KBM-7 (cell line): ENCODE measurements around the gene PCBD2.
"Not testable (repeated sequence)": the region's sequence is repeated elsewhere in the genome, so short reads cannot be mapped to it uniquely, and the experiment has no call there.

Source experiments
- DNase-seq: peaks from one replicate; pipeline ENCODE4 v3.0.0-alpha.2; 2015
- in situ Hi-C: fragments of 300-500 bp; cut with MboI; formaldehyde crosslinking; loops from 2 replicates; pipeline ENCODE4 v1.14.3; 2020; ENCODE audit warnings: low sequenced_read_pairs, low pct_unique_long_range_greater_than_20kb, mixed read lengths

The PCBD2 gene

DNA sequence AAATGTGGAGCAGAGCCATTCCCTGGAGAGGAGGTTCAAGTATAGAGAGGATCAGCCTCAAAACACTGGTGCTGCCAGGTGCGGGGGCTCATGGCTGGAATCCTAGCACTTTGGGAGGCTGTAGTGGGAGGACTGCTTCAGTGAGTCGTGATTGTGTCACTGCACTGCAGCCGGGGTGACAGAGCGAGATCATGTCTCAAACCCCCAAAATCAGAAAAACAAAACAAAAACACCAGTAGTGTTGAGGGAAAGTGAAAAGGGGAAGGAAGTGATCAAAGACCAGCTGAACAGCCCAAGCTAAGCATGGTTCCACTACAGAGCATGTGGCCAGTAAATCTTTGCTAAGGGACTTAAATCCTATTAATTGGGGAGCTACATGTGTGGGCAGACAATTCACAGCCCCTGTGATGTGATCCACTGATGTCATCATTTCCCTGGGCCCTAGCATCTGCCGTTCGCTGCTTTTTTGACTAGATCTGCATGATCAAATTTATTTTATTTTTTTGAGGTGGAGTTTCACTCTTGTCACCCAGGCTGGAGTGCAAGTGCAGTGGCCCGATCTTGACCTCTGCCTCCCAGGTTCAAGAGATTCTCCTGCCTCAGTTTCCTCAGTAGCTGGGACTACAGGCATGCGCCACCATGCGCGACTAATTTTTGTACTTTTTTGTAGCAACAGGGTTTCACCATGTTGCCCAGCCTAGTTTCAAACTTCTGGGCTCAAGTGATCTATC is 2.7 kb upstream of the PCBD2 start:
- peak; percentile 75 for DNase-seq
- in situ Hi-C loops = no loop called here

DNA sequence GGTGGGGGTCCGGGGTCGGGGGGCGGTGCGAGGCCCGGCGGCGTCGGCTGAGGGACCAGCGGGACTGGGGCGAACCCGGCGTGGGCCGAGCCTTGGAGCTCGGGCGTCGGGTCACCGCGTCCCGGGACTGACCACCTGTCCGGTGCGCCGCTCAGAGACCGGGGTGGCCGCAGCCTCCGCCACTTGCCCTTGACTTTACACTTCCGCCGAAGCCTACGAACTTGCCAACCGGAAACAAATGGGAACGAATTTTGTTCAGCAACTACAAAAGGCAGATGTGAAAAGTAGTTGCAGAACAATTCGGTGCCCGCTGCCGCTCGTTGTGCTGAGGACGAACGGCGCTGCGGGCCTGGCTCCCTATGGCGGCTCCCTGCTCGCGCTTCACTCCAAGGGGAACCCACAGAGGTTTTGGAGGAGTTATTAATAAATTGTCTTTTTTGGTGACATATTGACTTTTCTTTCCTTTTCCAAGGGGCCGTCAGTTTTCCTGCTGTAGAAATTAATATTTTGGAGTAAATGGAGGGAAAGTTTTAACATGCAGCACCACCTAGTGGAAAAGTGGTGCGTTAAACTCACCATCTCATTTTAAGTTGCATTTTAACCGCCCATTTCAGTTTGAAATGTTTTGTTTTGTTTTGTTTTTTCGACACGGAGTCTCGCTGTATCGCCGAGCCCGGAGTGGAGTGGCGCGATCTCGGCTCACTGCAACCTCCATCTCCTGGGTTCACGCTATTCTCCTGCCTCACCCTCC is 490 bp downstream of the PCBD2 start:
- in situ Hi-C loops = no loop called here
- peak; percentile 94 for DNase-seq

DNA sequence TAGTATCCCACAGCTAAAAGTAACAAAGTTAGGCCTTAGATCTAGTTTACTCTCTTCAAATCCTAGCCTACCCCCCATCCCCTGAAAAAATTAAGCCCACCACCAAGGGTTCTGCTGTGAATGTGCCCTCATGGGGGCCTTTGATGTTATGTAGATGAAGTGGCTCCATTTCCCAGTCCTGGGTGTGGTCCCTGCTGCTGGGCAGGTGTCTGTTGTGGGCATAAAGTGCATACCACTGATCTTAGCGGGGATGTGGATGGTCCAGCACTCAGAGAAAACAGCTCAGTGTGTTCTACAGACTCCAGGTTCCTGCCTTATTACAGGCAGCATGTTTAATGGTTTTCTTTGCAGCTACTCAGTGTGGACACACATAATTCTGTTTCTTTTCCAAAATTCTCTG is 1.9 kb downstream of the PCBD2 start:
- no peak for DNase-seq
- in situ Hi-C loops = no loop called here

DNA sequence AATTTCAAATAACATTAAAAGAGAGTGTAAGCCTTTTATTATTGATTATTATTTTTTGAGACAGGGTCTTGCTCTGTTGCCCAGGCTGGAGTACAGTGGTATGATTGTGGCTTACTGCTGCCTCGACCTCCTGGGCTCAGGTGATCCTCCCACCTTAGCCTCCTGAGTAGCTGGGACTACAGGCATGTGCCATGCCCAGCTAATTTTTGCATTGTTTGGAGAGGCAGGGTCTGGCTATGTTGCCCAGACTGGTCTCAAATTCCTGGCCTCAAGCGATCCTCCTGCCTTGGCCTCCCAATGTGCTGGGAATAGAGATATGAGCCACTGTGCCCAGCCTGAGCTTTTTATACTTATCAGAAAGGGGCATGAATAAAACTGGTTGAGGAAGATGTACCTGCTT is 5.8 kb downstream of the PCBD2 start:
- DNase-seq, in situ Hi-C loops: not testable (repeated sequence)

DNA sequence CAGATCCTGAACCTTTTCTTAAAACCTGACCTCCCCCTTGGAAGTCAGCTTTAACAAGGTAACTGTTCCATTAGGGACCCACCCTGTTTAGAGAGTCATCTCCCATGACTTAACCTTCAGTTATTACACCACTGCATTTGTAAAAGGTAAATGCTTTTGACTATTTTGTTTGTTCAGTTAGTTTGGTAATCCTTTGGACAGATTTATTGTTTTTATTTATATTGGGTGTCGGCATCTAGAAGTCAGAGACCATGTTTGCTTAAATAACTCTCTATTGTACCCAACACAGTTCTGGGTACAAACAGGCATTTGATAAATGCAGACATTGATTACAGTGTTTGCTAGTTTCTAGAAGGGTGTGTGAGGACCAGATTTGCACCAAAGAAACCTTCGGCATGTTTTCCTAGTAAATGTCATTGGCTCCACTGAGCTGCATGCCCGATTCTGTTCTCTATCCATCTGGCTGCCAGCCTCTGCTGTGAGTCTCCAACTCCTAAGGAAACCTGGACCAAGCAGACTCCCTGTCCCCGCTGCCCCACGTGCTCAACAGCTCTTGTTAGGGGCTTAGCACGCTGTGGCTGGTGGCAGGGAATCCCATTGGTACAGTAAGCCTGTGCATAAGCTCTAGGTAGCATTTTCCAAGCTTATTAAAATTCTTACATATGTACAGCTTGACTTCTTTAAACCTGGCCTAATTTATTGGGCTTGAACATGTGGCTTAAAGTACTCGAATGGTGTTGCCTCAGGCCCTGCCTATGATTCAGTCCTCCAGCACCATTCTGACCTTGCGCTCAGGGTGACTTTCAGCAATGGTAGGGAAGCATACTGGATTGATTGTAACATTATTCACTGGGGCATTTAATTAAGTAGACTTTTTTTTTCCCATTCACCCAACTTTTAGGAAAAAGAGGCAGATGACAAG is 6.6 kb downstream of the PCBD2 start:
- in situ Hi-C loops = no loop called here
- no peak for DNase-seq

DNA sequence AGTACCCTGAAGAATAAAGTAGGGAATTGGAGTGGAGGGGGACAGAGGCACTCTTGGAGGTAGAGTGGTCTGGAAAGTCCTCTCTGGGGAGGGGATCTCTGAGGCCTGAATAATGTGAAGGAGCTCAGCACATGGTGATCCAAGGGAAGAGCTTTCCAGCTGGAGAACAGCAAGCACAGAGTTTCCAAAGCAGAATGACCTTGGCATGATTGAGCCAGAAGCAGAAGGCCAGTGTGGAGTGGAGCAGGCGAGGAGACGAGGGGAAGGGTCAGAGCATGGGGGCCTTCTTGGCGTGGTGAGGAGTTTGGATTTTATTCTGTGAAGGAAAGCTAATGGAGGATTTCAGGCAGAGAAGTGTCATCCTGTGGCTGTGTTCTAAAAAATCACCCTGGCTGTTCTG is 8.3 kb downstream of the PCBD2 start:
- in situ Hi-C loops = no loop called here
- no peak for DNase-seq

DNA sequence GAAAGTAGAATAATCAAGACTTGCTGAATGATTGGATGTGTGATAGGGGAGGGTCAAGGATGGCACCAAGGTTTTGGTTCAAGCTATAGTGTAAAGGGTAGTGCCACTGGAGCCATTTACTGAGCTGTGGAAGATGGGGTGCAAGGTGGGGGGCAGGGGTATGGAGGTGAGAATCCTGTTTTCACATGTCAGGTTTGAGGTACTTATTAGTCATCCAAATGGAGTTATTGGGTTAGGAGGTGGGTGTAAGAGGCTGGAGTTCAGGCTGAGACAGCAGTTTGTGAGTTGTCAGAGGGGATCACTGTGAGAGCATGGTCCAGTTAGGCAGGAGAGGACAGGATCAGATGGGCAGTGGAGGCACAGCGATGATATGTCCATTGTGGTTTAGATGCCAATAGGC is 8.9 kb downstream of the PCBD2 start:
- in situ Hi-C loops = no loop called here
- no peak for DNase-seq

DNA sequence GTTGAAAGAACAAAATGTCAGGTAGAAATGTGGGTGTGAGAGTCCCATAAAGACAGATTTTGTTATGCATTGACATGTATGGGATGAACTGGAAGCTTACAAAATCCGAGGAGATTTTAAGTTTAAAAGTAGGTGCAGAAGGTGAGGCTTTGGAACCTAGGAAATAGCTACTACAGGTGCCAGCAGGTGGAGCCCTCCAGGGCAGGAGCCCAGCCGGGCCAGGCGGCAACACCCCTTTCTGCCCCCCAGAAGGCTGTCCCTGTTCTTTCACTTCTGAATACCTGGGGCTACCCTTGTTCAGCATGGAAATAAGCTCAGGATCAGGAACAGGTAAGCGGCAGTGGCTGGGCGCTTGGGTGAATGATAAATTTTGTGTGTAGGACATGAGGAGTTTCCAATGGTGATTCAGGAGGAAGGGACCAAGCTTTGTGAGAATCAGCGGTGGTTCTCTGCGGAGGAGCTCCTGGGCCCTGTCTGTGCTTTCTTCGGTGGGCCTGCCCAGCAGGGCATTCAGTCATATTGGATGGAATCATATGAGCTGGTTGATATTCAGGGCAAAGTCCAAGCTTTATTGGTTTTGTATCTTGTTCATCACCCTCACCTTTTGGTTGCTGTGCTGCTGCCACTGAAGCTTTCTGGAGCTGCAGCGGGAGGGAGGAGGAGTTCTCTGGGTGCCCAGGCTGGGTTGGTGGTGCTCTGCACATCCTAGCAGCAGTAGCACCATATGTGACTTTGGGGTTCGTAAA is 12.3 kb downstream of the PCBD2 start:
- in situ Hi-C loops = no loop called here
- DNase-seq = no peak

DNA sequence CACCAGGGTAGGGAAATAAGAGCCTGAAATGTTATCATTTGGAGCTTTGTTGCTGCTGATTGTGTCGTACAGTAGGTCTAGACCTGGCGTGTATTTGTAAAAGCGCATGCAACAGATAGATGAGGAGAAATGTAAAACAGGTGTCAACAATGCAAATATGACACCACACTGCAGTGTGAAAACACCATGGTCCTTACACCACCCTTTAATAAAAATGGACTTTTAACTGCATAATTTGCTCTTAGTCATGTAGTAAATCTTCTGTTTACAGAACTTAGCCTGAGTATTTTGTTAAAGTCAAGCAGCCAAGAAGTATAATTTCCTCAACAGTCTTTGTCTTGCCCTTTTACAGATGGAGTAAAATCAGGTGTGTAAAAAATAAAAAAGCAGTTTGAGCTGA is 13.9 kb downstream of the PCBD2 start:
- in situ Hi-C loops = no loop called here
- no peak for DNase-seq

DNA sequence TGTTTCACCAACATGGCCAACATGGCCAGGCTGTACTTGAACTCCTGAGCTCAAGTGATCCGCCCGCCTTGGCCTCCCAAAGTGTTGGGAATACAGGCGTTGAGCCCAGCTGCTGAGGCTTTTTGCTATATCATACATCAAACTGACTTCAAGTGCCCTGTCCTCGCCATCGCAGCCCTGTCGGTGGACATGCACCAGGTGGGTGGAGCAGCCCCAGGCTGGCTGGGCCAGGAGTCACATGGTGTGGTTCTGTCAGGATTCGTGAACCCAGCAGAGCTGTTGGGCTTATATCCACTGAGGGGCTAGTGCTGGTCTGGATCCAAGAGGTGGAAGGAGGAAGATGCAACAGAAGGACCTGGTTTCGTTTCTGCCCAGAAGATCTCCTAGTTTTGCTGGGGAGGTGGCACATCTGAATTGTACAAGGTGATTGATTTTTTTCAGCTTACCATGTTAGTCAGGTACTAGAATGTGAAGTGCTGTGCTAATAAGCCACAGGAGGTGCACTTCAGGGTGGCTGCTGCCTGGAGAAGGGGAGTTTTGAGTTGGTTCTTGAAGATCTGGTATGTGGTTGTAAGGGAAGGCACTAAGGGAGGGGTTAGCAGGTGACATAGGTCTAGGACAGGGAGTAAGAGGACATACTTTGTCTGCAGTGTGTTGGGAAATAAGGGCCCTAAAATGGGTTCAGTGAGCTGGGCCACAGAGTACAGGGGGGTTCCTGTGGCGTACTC is 16.1 kb downstream of the PCBD2 start:
- in situ Hi-C loops = no loop called here
- DNase-seq = no peak

DNA sequence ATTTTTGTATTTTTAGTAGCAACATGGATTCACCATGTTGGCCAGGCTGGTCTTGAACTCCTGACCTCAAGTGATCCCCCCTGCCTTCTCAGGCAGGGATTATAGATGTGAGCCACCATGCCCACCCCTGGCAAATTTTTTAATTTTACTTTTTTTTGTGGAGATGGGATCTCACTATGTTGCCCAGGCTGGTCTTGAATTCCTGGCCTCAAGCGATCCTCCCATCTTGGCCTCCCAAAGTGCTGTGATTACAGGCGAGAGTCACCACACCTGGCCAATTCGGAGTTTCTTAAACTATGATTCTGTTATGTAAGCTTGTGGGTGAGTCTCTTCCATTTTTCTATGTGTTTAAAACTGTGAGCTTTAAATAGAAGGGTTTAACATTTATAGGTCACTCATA is 27.6 kb downstream of the PCBD2 start:
- in situ Hi-C loops = no loop called here
- DNase-seq = no peak

DNA sequence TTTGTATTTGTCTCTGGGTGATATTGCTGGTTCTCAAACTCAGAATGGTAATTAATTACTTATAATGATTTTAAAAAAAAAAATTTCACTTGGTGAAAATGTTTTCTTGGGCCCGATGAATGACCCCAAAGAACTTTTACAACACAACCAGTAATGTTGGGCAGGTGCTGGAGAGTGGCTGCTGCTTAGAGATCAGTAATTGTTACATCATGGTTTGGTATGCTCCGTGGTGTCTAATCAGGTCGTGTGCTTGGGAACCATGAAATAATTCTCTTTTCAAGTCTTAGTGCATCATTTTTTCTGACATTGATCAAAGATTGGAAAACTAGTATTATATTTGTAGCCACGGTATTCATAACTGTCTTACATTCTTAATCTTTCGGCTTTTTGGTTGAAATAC is 29.3 kb downstream of the PCBD2 start:
- in situ Hi-C loops = no loop called here
- no peak for DNase-seq

DNA sequence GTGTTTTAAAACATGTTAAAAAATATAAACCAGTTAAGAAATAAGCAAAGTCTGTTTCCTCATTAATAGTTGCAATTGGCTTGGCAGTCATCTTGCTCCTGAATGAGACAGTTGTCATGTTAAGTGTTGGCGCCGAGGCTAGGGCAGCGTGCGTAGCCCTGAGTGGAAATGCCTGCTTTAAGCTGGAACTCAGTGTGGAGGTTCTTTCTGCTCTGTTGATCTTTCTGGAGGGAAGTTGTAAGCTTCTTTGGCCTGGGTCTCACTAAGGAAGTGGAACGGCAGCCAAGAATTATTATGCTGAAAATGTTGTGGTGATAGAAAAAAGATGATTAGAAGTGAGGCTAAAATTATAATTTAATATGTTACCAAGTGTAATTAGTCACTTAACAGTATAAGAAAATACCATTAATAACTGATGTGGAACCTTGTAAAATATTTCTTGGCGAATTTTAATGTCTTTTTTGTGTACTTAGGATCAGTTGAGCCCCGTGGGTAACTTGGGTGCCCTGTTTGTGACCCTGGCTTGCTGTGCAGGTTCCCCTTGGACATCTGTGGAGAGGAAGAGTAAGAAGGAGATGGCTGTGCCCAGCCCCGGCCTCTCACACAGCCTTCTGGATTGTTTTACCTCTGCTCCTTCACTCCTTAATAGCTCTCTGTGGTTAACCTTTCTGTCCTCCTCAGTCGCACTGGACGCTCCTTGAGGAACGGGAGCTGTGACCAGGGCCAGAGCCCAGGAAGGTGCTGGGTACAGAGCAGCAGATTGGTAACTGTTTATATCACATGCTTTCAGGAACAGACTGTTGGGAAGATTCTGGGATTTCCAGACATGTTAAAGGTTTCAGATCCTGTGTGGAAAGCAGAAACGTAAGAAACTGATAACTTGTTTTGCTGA is 31.0 kb downstream of the PCBD2 start:
- DNase-seq = peak; percentile 35
- in situ Hi-C loops = no loop called here

DNA sequence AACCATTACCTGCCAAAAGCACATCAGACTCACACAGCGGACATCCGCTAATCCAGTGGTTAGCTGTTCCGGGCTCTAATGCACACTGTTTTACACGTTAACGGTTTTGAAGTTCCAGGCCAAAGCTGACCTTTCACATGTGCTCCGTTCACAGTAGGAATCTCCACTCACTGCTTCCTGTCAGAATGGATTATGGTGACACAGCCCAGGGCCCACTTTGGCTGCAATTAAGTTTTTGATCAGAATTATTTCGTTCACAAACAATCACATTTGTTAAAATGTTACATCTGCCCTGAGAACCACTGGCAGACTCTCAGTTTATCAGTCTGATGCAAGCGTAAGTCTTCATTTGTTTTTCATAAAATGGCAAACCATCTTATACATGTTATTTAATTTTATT is 32.6 kb downstream of the PCBD2 start:
- DNase-seq = no peak
- in situ Hi-C loops = no loop called here

DNA sequence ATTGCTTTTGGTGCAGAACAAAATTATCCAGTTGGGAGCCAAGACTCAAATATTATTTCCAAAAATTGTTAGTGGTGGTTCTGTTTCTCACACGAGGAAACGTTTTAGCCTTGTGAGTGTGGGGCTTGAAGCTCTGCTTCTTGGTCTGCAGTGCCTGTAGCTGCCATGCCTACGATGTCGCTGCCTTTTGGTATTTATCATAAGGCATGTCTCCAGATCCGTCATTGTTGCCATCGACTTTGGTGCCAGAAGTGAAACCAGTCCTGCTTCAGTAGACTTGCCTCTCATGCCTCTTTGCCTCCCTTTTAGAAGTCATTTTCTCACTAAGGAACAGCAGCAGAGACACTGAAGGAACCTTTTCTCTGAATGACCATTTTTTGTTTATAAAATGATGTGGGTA is 33.1 kb downstream of the PCBD2 start:
- in situ Hi-C loops = no loop called here
- no peak for DNase-seq

DNA sequence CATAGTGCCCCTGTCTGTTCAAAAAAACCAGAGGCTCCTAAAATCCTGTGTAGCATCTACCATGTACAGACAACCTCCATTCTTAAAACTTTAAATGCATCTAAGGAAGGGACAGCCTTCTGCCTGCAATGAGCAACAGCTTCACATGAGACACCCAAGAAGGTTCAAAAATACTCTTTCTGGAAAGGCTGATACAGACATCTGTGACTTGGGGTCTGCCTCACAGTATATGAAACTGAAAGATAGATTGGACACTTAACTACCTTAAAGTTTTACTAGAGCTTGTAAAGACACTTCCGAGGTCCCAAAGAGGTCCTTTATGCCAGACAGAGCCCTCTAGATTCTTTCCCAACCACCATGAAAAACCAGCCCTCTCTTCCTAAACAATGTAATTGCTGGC is 34.6 kb downstream of the PCBD2 start:
- in situ Hi-C loops = no loop called here
- no peak for DNase-seq

DNA sequence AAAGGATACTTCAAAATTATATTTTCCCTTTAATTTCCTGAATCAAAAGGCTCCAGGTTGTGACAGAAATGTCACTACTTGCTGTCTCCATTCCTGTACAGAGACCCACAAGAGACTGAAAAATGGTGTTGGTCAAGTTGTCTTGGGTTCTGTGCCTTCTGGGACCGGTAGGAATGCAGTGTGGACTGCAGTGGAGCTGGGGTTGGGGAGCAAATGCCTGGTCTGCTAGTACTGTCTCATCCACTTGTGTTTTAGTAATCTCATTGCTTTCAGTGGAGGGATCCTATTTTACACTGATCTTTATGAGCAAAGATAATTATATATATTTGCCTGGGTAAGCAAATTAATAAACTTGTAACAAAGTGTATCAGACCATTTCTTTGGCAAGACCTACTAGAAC is 38.6 kb downstream of the PCBD2 start:
- in situ Hi-C loops = no loop called here
- DNase-seq = no peak

DNA sequence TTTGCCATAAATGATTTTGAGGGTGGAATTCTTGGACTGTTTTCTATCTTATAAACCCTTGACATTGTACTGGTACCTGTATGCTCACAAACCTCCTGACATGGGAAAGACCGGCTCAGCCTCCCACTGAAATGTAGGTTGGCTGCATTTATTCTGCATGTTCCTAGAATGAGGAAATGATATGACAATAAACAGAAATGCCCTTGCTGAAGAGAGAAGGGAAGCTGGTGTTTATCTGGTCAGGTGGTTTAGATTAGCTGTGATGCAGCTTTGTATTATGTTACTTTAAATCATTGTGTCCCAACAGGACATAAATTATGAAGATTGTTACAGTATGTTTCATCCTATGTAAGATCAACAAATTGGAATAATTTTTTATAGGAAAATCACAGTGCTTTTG is 39.7 kb downstream of the PCBD2 start:
- in situ Hi-C loops = no loop called here
- DNase-seq = no peak
